Testis (tissue), 2 donors: ENCODE data around the gene CROCC.

ENCODE experiments used
- POLR2A ChIP-seq: fragments of 450-650 bp; IDR thresholded peaks from one replicate; pipeline ENCODE4 v1.6.1; 2017; ENCODE audit warnings: antibody characterized with exemption, mild to moderate bottlenecking, moderate library complexity
- TF ChIP-seq, protein P1 (sequence below), 3 experiments: fragments of 450-650 bp in 2 of 3; fragments of 200-600 bp in 1 of 3; sonication (generic) in 1 of 3; IDR thresholded peaks; one replicate each; pipeline ENCODE4 v1.5.1; 2016 to 2019; ENCODE audit warnings: antibody characterized with exemption in 3 of 3, mild to moderate bottlenecking in 2 of 3, moderate library complexity in 1 of 3

DNA sequence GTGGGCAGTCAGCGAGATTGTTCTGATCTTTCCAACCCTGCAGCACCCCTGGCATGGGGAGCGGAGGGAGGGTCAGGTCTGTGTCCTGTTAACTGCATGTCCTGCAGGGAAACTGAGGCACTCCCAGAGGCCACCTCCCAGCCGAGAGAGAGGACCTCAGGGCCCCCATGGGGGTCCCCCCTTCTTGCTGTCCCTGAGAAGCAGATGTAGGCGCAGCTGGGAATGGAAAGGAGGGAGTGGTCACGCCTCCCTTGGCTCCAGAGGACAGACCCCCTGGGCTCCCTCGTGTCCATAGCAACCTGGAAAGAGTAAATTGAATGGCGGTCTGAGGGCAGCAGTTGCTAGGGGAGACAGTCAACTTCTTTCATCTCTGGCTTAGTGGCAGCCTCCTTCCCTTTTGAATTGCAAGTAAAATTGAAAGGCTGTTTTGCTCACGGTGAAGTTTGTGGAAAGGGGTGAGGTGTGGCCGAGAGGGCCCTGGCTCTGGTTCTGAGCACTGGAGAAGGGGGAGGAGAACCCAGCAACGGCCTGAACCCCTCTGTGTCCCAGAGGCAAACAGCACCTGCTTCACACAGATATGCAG, 4.9 kb downstream of the CROCC start:
- TF ChIP-seq, protein P1, sequence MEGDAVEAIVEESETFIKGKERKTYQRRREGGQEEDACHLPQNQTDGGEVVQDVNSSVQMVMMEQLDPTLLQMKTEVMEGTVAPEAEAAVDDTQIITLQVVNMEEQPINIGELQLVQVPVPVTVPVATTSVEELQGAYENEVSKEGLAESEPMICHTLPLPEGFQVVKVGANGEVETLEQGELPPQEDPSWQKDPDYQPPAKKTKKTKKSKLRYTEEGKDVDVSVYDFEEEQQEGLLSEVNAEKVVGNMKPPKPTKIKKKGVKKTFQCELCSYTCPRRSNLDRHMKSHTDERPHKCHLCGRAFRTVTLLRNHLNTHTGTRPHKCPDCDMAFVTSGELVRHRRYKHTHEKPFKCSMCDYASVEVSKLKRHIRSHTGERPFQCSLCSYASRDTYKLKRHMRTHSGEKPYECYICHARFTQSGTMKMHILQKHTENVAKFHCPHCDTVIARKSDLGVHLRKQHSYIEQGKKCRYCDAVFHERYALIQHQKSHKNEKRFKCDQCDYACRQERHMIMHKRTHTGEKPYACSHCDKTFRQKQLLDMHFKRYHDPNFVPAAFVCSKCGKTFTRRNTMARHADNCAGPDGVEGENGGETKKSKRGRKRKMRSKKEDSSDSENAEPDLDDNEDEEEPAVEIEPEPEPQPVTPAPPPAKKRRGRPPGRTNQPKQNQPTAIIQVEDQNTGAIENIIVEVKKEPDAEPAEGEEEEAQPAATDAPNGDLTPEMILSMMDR (IDR thresholded peaks at IDR 0.05) = no peak
- TF ChIP-seq POLR2A = no peak
